Kidney (tissue), 14 donors: ENCODE results near the gene PARL. TPM values are rescaled to one million over a fixed set of nuclear protein-coding genes. Genes with fewer than 3 reads are reported as not detected.

Source experiments
- DNase-seq, 5 donors: peaks; one replicate each; pipeline ENCODE4 v3.0.0-alpha.2; 2013 to 2020
- FAIRE-seq: peaks from 2 replicates; lab custom pipeline; 2012; peaks lifted over from hg19 to GRCh38; lab: Jason Lieb, UNC
- H3K27ac ChIP-seq, 2 donors: one replicate each; pipeline ENCODE4 v1.7.0; 2013; ENCODE audit warnings: low read depth in 2 of 2, low read length in 2 of 2, inconsistent platforms in 1 of 2
- H3K27me3 ChIP-seq: one replicate; pipeline ENCODE4 v1.7.1; 2013; ENCODE audit warnings: low read length, inconsistent platforms; ENCODE audit not compliant: control insufficient read depth, insufficient read depth
- H3K36me3 ChIP-seq, 3 donors: one replicate each; pipeline versions ENCODE4 v1.7.0 to v1.7.1; 2013; ENCODE audit warnings: low read length in 3 of 3, control low read depth in 1 of 3, inconsistent platforms in 1 of 3; ENCODE audit not compliant: insufficient read depth in 3 of 3, control insufficient read depth in 2 of 3
- H3K4me1 ChIP-seq, 3 donors: one replicate each; pipeline versions ENCODE4 v1.7.0 to v1.7.1; 2013; ENCODE audit warnings: low read length in 3 of 3, inconsistent platforms in 1 of 3, low read depth in 1 of 3; ENCODE audit not compliant: control insufficient read depth in 2 of 3, insufficient read depth in 2 of 3
- H3K4me3 ChIP-seq, 3 donors: one replicate each; pipeline versions ENCODE4 v1.7.0 to v1.8.1; 2013; ENCODE audit warnings: low read length in 3 of 3, control low read depth in 1 of 3, inconsistent platforms in 1 of 3
- H3K9ac ChIP-seq, 3 donors: one replicate each; pipeline versions ENCODE4 v1.7.0 to v1.7.1; 2013; ENCODE audit warnings: low read length in 3 of 3, control low read depth in 1 of 3, inconsistent platforms in 1 of 3
- H3K9me3 ChIP-seq, 3 donors: one replicate each; pipeline versions ENCODE4 v1.7.0 to v1.7.1; 2013; ENCODE audit warnings: low read length in 3 of 3, control low read depth in 1 of 3, inconsistent platforms in 1 of 3; ENCODE audit not compliant: control insufficient read depth in 2 of 3, insufficient read depth in 1 of 3
- CTCF ChIP-seq: IDR thresholded peaks from 3 replicates; pipeline ENCODE4 v1.5.1; 2012; ENCODE audit warnings: mild to moderate bottlenecking, moderate library complexity, borderline replicate concordance; ENCODE audit not compliant: insufficient read depth; ENCODE audit errors: extremely low read depth
- intact Hi-C: fragments of 100-400 bp; cut with DNase I; formaldehyde crosslinking; loops from one replicate; pipeline ENCODE4 v1.11.1; 2022
- polyA plus RNA-seq: library from polyadenylated mRNA; stranded (reverse); fragments of 350-450 nt; fragmentation: Illumina TruSeq; extraction: RNeasy Lipid Tissue Mini Kit (QIAGEN cat#74804); gene quantifications from one replicate; pipeline ENCODE4 v1.2.3, GENCODE V29; 2014; ENCODE audit warnings: low read depth, low replicate concordance; ENCODE audit not compliant: insufficient read depth
- total RNA-seq: library from RNA; stranded (reverse); fragmentation: NEBNext Ultra II Directional; extraction: Animal tissue kit (Norgen Biotek cat#: 25700); gene quantifications from one replicate; pipeline ENCODE4 v1.2.1, GENCODE V29; 2021
- donor health status: control.
- donor health status: control.
- donor health status: control.
- donor health status: control.
- donor health status: control.
- donor health status: DM: yes; HTN: yes; CAD: no.
- donor health status: Normal renal cell carcinoma (clear cell type).

The PARL gene
- total and polyA plus RNA-seq, 2 donors from 2014 or later, result 70.2 to 88.8 TPM

- no peaks in the 10 kb centered on the region for H3K4me1 ChIP-seq
These were observed 73.8 kb downstream of the PARL start for GRCh38 chr3:183810643-183811594.

GRCh38 chr3:183809270-183809669 is 75.4 kb downstream of the PARL start:
- no peaks in the 10 kb centered on the region for H3K9me3 ChIP-seq
- FAIRE-seq (no peak), DNase-seq (no peak)
- no peak overlapping the region for H3K27ac ChIP-seq
- H3K4me3 ChIP-seq, result no peak overlapping the region
- H3K27me3 ChIP-seq, result no peaks in the 10 kb centered on the region
- TF ChIP-seq CTCF, result no peak
- intact Hi-C loops, result no loop called here
- H3K4me1 ChIP-seq, result no peaks in the 10 kb centered on the region
- H3K36me3 ChIP-seq, result peaks cover 3 to 19% (median 18%) of the 10 kb centered on the region in 3 donors
- no peak overlapping the region for H3K9ac ChIP-seq

More at GRCh38 chr3:183810643-183811594, 73.8 kb downstream of the PARL start:
- DNase-seq (no peak), FAIRE-seq (no peak)
- H3K27ac ChIP-seq, result no peak overlapping the region
- TF ChIP-seq CTCF, result no peak
- intact Hi-C loops, result no loop called here
- H3K4me3 ChIP-seq, result no peak overlapping the region
- H3K36me3 ChIP-seq, result peaks cover 3 to 18% (median 15%) of the 10 kb centered on the region in 3 donors
- no peak overlapping the region for H3K9ac ChIP-seq
- no peaks in the 10 kb centered on the region for H3K9me3 ChIP-seq
- no peaks in the 10 kb centered on the region for H3K27me3 ChIP-seq

GRCh38 chr3:183808355-183808754 is 76.3 kb downstream of the PARL start:
- Histone ChIP-seq H3K36me3 (peaks cover 3 to 22% (median 18%) of the 10 kb centered on the region in 3 donors), H3K4me1 (no peaks in the 10 kb centered on the region), H3K4me3 (no peak overlapping the region), H3K9ac (no peak overlapping the region), H3K9me3 (no peaks in the 10 kb centered on the region), H3K27ac (no peak overlapping the region), H3K27me3 (no peaks in the 10 kb centered on the region)
- DNase-seq (no peak), FAIRE-seq (no peak)
- intact Hi-C loops, result no loop called here
- no peak for TF ChIP-seq CTCF
